ENCODE results near the gene MRPL52. TPM values are rescaled to one million over a fixed set of nuclear protein-coding genes. Genes with fewer than 3 reads are reported as not detected.
"Not testable (repeated sequence)": the region's sequence is repeated elsewhere in the genome, so short reads cannot be mapped to it uniquely, and the experiment has no call there.

MRPL52 gene
- total and polyA plus RNA-seq, 2 donors (not counting 3 experiments of a cell fraction or from before 2014, with no cell fraction given), result 81.1 to 174 TPM

DNA sequence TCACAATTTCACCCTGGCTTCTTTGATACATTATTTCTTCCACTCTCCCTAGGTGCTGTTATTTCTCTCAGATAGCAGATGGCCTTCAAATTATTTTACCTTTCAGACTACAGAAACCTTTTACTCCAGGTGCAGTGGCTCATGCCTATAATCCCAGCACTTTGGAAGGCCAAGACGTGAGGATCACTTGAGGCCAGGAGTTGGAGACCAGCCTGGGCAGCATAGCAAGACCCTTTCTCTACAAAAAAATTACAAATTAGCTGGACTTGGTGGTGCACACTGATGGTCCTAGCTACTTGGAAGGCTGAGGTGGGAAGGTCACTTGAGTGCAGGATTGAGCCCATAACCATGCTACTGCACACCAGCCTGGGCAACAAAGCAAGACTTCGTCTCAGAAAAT, 37.5 kb upstream of the MRPL52 start:
- DNase-seq (ENCODE audit: low read depth, low spot score), result no peak
- dilution Hi-C loops (cut with MboI; ENCODE audit: extremely low pct_ligation_motif_present, low sequenced_read_pairs) (no loop called here), intact Hi-C loops (cut with micrococcal nuclease) (no loop called here)
- H3K27ac ChIP-seq (ENCODE audit: insufficient read depth, low read depth, low read length), result no peak overlapping the region
- TF ChIP-seq POLR2AphosphoS5 (IDR thresholded peaks at IDR 0.05; ENCODE audit: insufficient read depth, low read depth, low read length) (no peak), MAX (IDR thresholded peaks at IDR 0.05; ENCODE audit: insufficient read depth, insufficient read length) (no peak), EZH2 (IDR thresholded peaks at IDR 0.05; ENCODE audit: borderline replicate concordance, low read depth, low read length, severe bottlenecking) (no peak), FOS (IDR thresholded peaks at IDR 0.05; ENCODE audit: borderline replicate concordance, insufficient read depth, low read length) (no peak), GATA2 (IDR thresholded peaks at IDR 0.05; ENCODE audit: insufficient read depth, insufficient read length, low read depth, low read length) (no peak), POLR2A (IDR thresholded peaks at IDR 0.05; ENCODE audit: low read depth, low read length) (no peak), MYC (IDR thresholded peaks at IDR 0.05; ENCODE audit: low read depth, low read length) (no peak), JUN (IDR thresholded peaks at IDR 0.05; ENCODE audit: borderline replicate concordance, insufficient read depth, insufficient read length, low read depth) (no peak)
- TF ChIP-seq, protein P1, sequence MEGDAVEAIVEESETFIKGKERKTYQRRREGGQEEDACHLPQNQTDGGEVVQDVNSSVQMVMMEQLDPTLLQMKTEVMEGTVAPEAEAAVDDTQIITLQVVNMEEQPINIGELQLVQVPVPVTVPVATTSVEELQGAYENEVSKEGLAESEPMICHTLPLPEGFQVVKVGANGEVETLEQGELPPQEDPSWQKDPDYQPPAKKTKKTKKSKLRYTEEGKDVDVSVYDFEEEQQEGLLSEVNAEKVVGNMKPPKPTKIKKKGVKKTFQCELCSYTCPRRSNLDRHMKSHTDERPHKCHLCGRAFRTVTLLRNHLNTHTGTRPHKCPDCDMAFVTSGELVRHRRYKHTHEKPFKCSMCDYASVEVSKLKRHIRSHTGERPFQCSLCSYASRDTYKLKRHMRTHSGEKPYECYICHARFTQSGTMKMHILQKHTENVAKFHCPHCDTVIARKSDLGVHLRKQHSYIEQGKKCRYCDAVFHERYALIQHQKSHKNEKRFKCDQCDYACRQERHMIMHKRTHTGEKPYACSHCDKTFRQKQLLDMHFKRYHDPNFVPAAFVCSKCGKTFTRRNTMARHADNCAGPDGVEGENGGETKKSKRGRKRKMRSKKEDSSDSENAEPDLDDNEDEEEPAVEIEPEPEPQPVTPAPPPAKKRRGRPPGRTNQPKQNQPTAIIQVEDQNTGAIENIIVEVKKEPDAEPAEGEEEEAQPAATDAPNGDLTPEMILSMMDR (IDR thresholded peaks at IDR 0.05; ENCODE audit: extremely low read depth in 1 of 2, insufficient read depth in 1 of 2, low read depth in 1 of 2, low read length in 2 of 2), result no peak
- H3K9me3 ChIP-seq (replicated peaks; ENCODE audit: control insufficient read depth, insufficient read depth, low read length), result no peaks in the 10 kb centered on the region
- H3K36me3 ChIP-seq (ENCODE audit: control insufficient read depth in 2 of 2, extremely low read depth in 1 of 2, insufficient read depth in 2 of 2, low read length in 2 of 2), result peaks cover 0 to 3% of the 10 kb centered on the region in 2 experiments
- ChIA-PET POLR2A (no interaction called here), CTCF (interaction anchor here (1.0 to 3.3 kb wide), 2 partner anchors 11 to 134 kb away, joined by 3 to 9 read pairs; no protein-coding TSS in a partner anchor)
- BruUV-seq (replicated peaks), result no TSS peak
- no peak for FAIRE-seq
- H3K4me2 ChIP-seq (ENCODE audit: insufficient read depth, low read length), result no peak overlapping the region
- no peaks in the 10 kb centered on the region for H4K20me1 ChIP-seq (replicated peaks; ENCODE audit: control insufficient read depth, extremely low read depth, insufficient read depth, low read length)
- no peaks in the 10 kb centered on the region for H3K9me1 ChIP-seq (replicated peaks; ENCODE audit: control insufficient read depth, extremely low read depth, insufficient read depth, low read length)
- no peak overlapping the region for H3K4me3 ChIP-seq (replicated peaks in 1 of 3; ENCODE audit: insufficient read depth in 1 of 3, low read depth in 1 of 3, low read length in 3 of 3)
- H3K79me2 ChIP-seq (ENCODE audit: control insufficient read depth, insufficient read depth, low read length), result no peaks in the 10 kb centered on the region
- H2AFZ ChIP-seq (ENCODE audit: low read depth, low read length), result no peak overlapping the region
- H3K4me1 ChIP-seq (ENCODE audit: control insufficient read depth, extremely low read depth, insufficient read depth, low read length), result no peaks in the 10 kb centered on the region
- no peak overlapping the region for H3K9ac ChIP-seq (replicated peaks; ENCODE audit: extremely low read depth, insufficient read depth, low read length)
- peaks cover 0 to 5% of the 10 kb centered on the region in 2 experiments for H3K27me3 ChIP-seq (ENCODE audit: control insufficient read depth in 2 of 2, insufficient read depth in 2 of 2, low read length in 2 of 2)

- H3K9ac ChIP-seq (replicated peaks; ENCODE audit: extremely low read depth, insufficient read depth, low read length); H3K9me3 ChIP-seq (replicated peaks; ENCODE audit: control insufficient read depth, insufficient read depth, low read length); H3K79me2 ChIP-seq (ENCODE audit: control insufficient read depth, insufficient read depth, low read length); DNase-seq (ENCODE audit: low read depth, low spot score); H3K27ac ChIP-seq (ENCODE audit: insufficient read depth, low read depth, low read length); H3K4me2 ChIP-seq (ENCODE audit: insufficient read depth, low read length); H2AFZ ChIP-seq (ENCODE audit: low read depth, low read length); H3K27me3 ChIP-seq (ENCODE audit: control insufficient read depth in 2 of 2, insufficient read depth in 2 of 2, low read length in 2 of 2); BruUV-seq (replicated peaks); dilution Hi-C loops (cut with MboI; ENCODE audit: extremely low pct_ligation_motif_present, low sequenced_read_pairs); H4K20me1 ChIP-seq (replicated peaks; ENCODE audit: control insufficient read depth, extremely low read depth, insufficient read depth, low read length); H3K4me3 ChIP-seq (replicated peaks in 1 of 3; ENCODE audit: insufficient read depth in 1 of 3, low read depth in 1 of 3, low read length in 3 of 3); H3K4me1 ChIP-seq (ENCODE audit: control insufficient read depth, extremely low read depth, insufficient read depth, low read length); POLR2A ChIA-PET; H3K9me1 ChIP-seq (replicated peaks; ENCODE audit: control insufficient read depth, extremely low read depth, insufficient read depth, low read length); FAIRE-seq; intact Hi-C loops (cut with micrococcal nuclease); H3K36me3 ChIP-seq (ENCODE audit: control insufficient read depth in 2 of 2, extremely low read depth in 1 of 2, insufficient read depth in 2 of 2, low read length in 2 of 2): not testable (repeated sequence)
- CTCF ChIA-PET, result interaction anchor here (1.3 kb wide), 1 partner anchor 223 kb away, joined by 5 read pairs; no protein-coding TSS in a partner anchor
These were observed 36.1 kb upstream of the MRPL52 start for GRCh38 chr14:22793550-22793949.
